K562 (cell line): ENCODE data around the gene EFNA1. TPM values are rescaled to one million over a fixed set of nuclear protein-coding genes. Genes with fewer than 3 reads are reported as not detected.
A peak's percentile ranks its signal among the peaks of the same experiment; 100 is the strongest.

ENCODE experiments used
- DIDO1 ChIP-seq: fragments of 450-650 bp; IDR thresholded peaks from 2 replicates; pipeline ENCODE4 v1.6.1; 2016; ENCODE audit warnings: low read depth, missing biosample characterization, missing genetic modification characterization
- KDM4B ChIP-seq, 2 experiments: fragments of 450-650 bp in 1 of 2; sonication (generic) in 1 of 2; IDR thresholded peaks; 2 replicates each; pipeline ENCODE4 v1.6.1; 2016 to 2017; ENCODE audit warnings: borderline replicate concordance in 2 of 2, antibody characterized with exemption in 1 of 2, low read depth in 1 of 2, mild to moderate bottlenecking in 1 of 2
- MBD2 ChIP-seq: sonication (generic); IDR thresholded peaks from 2 replicates; pipeline ENCODE4 v1.6.1; 2016; ENCODE audit warnings: low read depth, borderline replicate concordance
- MCM2 ChIP-seq: fragments of 450-650 bp; IDR thresholded peaks from 2 replicates; pipeline ENCODE4 v1.6.1; 2017; ENCODE audit warnings: low read depth, mild to moderate bottlenecking
- MEF2D ChIP-seq: conservative IDR thresholded peaks from 2 replicates; pipeline ENCODE4 v1.6.1; 2016; ENCODE audit warnings: low read depth, missing genetic modification characterization, missing compliant biosample characterization
- RBM15 ChIP-seq: fragments of 200-400 bp; formaldehyde crosslinking; IDR thresholded peaks from 2 replicates; pipeline ENCODE4 v1.6.1; 2018; ENCODE audit warnings: mild to moderate bottlenecking, low read length, moderate library complexity; ENCODE audit not compliant: insufficient read depth
- RFX5 ChIP-seq: IDR thresholded peaks from 2 replicates; pipeline ENCODE4 v1.6.1; 2011; ENCODE audit warnings: low read depth, mild to moderate bottlenecking, improper control_type of control experiment, low read length
- RUNX1 ChIP-seq: sonication (generic); IDR thresholded peaks from 2 replicates; pipeline ENCODE4 v1.6.1; 2016; ENCODE audit warnings: antibody characterized with exemption, low read depth
- WHSC1 ChIP-seq: IDR thresholded peaks from one replicate; pipeline ENCODE4 v1.6.1; 2012; ENCODE audit warnings: low read length, control low read depth, inconsistent platforms
- XRCC5 ChIP-seq: fragments of 200-400 bp; formaldehyde crosslinking; IDR thresholded peaks from 2 replicates; pipeline ENCODE4 v1.6.1; 2017; ENCODE audit warnings: low read depth, mild to moderate bottlenecking, low read length
- ZNF133 ChIP-seq: fragments of 250-450 bp; sonication (Bioruptor Pico); IDR thresholded peaks from 2 replicates; pipeline ENCODE4 v1.4.0; 2020; ENCODE audit warnings: mild to moderate bottlenecking
- ZNF197 ChIP-seq: fragments of 200-800 bp; sonication (Bioruptor generic); IDR thresholded peaks from 2 replicates; pipeline ENCODE4 v1.6.1; 2016; ENCODE audit warnings: low read depth, missing genetic modification characterization, missing compliant biosample characterization
- ZNF3 ChIP-seq: fragments of 250-450 bp; sonication (Bioruptor Pico); IDR thresholded peaks from 2 replicates; pipeline ENCODE4 v1.5.0; 2021; ENCODE audit warnings: mild to moderate bottlenecking, moderate library complexity
- ZNF408 ChIP-seq: fragments of 250-450 bp; sonication (Bioruptor Pico); IDR thresholded peaks from 2 replicates; pipeline ENCODE4 v1.4.0; 2020; ENCODE audit warnings: low read depth, mild to moderate bottlenecking, moderate library complexity
- polyA plus RNA-seq, 8 experiments: library from polyadenylated mRNA; depleted of rRNA in 4 of 8; stranded (reverse) in 5 of 8; unstranded in 3 of 8; fragments of >200 nt; fragmentation: Nextera tagmentation in 2 of 8; fragmentation: Illumina TruSeq in 1 of 8; extraction: Ambion mirVana in 2 of 8; extraction: Trizol in 1 of 8; gene quantifications; 2 replicates each; pipeline versions ENCODE4 v1.2.1 to v1.2.3, GENCODE V29; 2011 to 2014; ENCODE audit warnings: inconsistent platforms in 1 of 8, missing spikeins in 1 of 8
- total RNA-seq, 7 experiments: library from RNA; depleted of rRNA in 6 of 7; stranded (reverse); fragments of >200 nt in 6 of 7; fragmentation: Illumina TruSeq in 2 of 7; extraction: Trizol in 2 of 7; gene quantifications; 2 replicates each; pipeline versions ENCODE4 v1.2.1 to v1.2.3, GENCODE V29; 2011 to 2021; ENCODE audit warnings: low replicate concordance in 1 of 7
- TF ChIP-seq, protein P1 (sequence below): fragments of 250-450 bp; sonication (Bioruptor Pico); IDR thresholded peaks from 2 replicates; pipeline ENCODE4 v1.5.0; 2021
- TF ChIP-seq, protein P2 (sequence below): sonication (generic); formaldehyde crosslinking; IDR thresholded peaks from 2 replicates; pipeline ENCODE4 v1.8.1; 2022; ENCODE audit warnings: missing genetic modification reagents
- TF ChIP-seq, protein P3 (sequence below): fragments of 450-650 bp; formaldehyde crosslinking; IDR thresholded peaks from 2 replicates; pipeline ENCODE4 v1.4.0; 2022; ENCODE audit warnings: missing genetic modification characterization
- TF ChIP-seq, protein P4 (sequence below), 2 experiments: fragments of 450-650 bp in 1 of 2; sonication (generic) in 1 of 2; formaldehyde crosslinking in 1 of 2; IDR thresholded peaks in 1 of 2; conservative IDR thresholded peaks in 1 of 2; 2 replicates each; pipeline versions ENCODE4 v1.6.1 to v1.8.1; 2016 to 2023; ENCODE audit warnings: mild to moderate bottlenecking in 2 of 2, moderate library complexity in 2 of 2, inconsistent platforms in 1 of 2, missing genetic modification reagents in 1 of 2
- TF ChIP-seq, protein P5 (sequence below): sonication (generic); formaldehyde crosslinking; IDR thresholded peaks from 2 replicates; pipeline ENCODE4 v1.8.0; 2022; ENCODE audit warnings: mild to moderate bottlenecking, missing genetic modification reagents, borderline replicate concordance

EFNA1 gene
- total and polyA plus RNA-seq, 9 of the 15 experiments (the other 6 are each of a cell fraction or from before 2014, with no cell fraction given): 2.1 to 9.3 (median 3.0) TPM

DNA sequence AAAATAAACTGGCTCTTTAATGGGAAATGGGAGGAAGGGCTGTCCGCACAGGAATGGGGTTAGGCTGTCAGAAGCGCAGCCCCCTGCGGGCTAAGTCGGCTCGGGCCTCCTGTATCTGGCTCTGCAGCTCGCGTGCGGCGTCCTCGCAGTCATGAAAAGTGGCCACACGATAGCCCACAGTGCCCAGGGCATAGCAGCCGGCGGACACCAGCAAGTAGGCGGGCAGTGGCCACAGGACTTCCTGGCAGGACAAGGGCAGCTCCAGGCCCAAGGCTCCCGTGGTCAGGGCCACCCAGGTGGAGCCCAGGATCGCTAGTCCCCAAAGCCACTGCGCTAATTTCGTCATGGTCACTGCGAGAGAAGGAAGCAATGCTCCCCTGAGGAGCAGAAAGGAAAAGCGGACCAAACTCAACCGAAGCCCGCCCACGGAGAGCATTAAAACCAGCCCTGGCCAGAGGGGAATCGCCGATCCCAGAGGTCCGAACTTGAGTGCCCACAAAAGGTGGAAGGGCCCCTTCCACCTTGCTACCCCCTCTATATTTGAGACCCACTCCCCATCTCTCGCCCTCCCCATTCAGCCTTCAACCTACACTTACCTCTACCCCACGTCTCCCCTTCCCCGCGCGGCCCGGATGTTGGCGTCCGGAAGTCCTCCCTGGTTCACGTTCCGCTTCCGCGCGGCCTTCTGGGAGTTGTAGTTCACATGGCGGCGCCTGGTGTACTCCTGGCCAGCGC, 12.4 kb downstream of the EFNA1 start, which contains the start of gene DPM3 (continued):
- TF ChIP-seq, protein P1, sequence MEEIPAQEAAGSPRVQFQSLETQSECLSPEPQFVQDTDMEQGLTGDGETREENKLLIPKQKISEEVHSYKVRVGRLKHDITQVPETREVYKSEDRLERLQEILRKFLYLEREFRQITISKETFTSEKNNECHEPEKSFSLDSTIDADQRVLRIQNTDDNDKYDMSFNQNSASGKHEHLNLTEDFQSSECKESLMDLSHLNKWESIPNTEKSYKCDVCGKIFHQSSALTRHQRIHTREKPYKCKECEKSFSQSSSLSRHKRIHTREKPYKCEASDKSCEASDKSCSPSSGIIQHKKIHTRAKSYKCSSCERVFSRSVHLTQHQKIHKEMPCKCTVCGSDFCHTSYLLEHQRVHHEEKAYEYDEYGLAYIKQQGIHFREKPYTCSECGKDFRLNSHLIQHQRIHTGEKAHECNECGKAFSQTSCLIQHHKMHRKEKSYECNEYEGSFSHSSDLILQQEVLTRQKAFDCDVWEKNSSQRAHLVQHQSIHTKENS (CRISPR knock-in tag): no peak
- TF ChIP-seq MCM2: no peak
- no peak for TF ChIP-seq RFX5
- TF ChIP-seq WHSC1: no peak
- TF ChIP-seq ZNF133 (CRISPR knock-in tag): no peak
- TF ChIP-seq ZNF408 (CRISPR knock-in tag): no peak
- TF ChIP-seq MBD2: peak; percentile 84
- TF ChIP-seq ZNF3 (CRISPR knock-in tag): no peak
- 0 out of 2 replicates have a peak, but pooled peaks have one; percentile 51 for TF ChIP-seq ZNF197 (CRISPR knock-in tag)
- TF ChIP-seq, protein P2, sequence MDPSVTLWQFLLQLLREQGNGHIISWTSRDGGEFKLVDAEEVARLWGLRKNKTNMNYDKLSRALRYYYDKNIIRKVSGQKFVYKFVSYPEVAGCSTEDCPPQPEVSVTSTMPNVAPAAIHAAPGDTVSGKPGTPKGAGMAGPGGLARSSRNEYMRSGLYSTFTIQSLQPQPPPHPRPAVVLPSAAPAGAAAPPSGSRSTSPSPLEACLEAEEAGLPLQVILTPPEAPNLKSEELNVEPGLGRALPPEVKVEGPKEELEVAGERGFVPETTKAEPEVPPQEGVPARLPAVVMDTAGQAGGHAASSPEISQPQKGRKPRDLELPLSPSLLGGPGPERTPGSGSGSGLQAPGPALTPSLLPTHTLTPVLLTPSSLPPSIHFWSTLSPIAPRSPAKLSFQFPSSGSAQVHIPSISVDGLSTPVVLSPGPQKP (CRISPR knock-in tag): no peak
- 0 out of 2 replicates have a peak, but pooled peaks have one; percentile 84 for TF ChIP-seq XRCC5
- TF ChIP-seq RBM15: no peak
- TF ChIP-seq, protein P3, sequence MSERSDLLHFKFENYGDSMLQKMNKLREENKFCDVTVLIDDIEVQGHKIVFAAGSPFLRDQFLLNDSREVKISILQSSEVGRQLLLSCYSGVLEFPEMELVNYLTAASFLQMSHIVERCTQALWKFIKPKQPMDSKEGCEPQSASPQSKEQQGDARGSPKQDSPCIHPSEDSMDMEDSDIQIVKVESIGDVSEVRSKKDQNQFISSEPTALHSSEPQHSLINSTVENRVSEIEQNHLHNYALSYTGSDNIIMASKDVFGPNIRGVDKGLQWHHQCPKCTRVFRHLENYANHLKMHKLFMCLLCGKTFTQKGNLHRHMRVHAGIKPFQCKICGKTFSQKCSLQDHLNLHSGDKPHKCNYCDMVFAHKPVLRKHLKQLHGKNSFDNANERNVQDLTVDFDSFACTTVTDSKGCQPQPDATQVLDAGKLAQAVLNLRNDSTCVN: no peak
- TF ChIP-seq DIDO1 (tag): peak; percentile 84
- TF ChIP-seq, protein P4, sequence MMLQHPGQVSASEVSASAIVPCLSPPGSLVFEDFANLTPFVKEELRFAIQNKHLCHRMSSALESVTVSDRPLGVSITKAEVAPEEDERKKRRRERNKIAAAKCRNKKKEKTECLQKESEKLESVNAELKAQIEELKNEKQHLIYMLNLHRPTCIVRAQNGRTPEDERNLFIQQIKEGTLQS (IDR thresholded peaks at IDR 0.05): peak; percentile 60
- TF ChIP-seq, protein P4 (CRISPR knock-in tag; conservative IDR thresholded peaks at IDR 0.05): no peak
- peak in 1 of 2 experiments; percentile 99; a peak in 2 of 4 replicates for TF ChIP-seq KDM4B (IDR thresholded peaks at IDR 0.05; ENCODE audit: borderline replicate concordance in 2 of 2, low read depth in 1 of 2)
- TF ChIP-seq, protein P5, sequence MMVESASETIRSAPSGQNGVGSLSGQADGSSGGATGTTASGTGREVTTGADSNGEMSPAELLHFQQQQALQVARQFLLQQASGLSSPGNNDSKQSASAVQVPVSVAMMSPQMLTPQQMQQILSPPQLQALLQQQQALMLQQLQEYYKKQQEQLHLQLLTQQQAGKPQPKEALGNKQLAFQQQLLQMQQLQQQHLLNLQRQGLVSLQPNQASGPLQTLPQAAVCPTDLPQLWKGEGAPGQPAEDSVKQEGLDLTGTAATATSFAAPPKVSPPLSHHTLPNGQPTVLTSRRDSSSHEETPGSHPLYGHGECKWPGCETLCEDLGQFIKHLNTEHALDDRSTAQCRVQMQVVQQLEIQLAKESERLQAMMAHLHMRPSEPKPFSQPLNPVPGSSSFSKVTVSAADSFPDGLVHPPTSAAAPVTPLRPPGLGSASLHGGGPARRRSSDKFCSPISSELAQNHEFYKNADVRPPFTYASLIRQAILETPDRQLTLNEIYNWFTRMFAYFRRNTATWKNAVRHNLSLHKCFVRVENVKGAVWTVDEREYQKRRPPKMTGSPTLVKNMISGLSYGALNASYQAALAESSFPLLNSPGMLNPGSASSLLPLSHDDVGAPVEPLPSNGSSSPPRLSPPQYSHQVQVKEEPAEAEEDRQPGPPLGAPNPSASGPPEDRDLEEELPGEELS: no peak
- no peak for TF ChIP-seq MEF2D (tag)
- TF ChIP-seq RUNX1: no peak
